Measurements from ENCODE around the gene SNRNP70.

SNRNP70 gene

DNA sequence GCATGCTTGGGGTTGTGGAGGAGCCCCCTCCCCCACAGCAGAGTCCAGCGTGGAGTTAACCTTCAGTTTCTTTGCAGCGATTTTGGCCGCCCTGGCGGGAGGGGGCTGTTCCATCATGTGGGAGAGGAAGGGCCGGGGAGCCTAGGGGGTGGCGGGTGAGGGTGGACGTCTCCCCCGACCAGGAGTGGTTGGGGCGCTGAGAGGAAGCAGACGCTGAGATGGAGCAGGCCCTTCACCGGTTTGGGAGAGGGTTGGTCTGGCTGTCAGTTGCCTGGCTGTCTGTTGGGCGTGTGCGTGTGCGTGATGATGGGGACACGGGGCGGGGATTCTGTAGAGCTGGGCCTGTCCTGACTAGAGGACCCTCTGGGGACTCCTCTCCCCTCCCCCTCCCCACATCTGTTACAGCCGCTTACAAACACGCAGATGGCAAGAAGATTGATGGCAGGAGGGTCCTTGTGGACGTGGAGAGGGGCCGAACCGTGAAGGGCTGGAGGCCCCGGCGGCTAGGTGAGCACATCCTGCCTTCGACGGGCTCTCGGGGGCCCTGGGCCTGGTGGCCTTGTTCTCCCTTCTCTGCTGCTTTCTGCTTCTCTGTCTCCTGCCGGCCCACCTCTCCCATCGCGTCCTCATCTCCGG, 19.1 kb downstream of the SNRNP70 start:
- peaks cover 96% of the 10 kb centered on the region for H3K36me3 ChIP-seq (ENCODE audit: control insufficient read depth, insufficient read depth, low read length)
- H3K9me3 ChIP-seq (ENCODE audit: control insufficient read depth, insufficient read depth, low read depth, low read length): no peaks in the 10 kb centered on the region
- H3K9ac ChIP-seq (ENCODE audit: low read length): no peak overlapping the region
- no peaks in the 10 kb centered on the region for H3K27me3 ChIP-seq (ENCODE audit: control insufficient read depth, insufficient read depth, low read length)
- no peak overlapping the region for H3K27ac ChIP-seq (ENCODE audit: low read depth, low read length)
- no peak overlapping the region for H3K4me3 ChIP-seq (ENCODE audit: low read depth, low read length)
- peaks cover 8% of the 10 kb centered on the region; the same call in 1 of the 2 replicates for H3K4me1 ChIP-seq (ENCODE audit: control insufficient read depth, insufficient read depth, low read length)

DNA sequence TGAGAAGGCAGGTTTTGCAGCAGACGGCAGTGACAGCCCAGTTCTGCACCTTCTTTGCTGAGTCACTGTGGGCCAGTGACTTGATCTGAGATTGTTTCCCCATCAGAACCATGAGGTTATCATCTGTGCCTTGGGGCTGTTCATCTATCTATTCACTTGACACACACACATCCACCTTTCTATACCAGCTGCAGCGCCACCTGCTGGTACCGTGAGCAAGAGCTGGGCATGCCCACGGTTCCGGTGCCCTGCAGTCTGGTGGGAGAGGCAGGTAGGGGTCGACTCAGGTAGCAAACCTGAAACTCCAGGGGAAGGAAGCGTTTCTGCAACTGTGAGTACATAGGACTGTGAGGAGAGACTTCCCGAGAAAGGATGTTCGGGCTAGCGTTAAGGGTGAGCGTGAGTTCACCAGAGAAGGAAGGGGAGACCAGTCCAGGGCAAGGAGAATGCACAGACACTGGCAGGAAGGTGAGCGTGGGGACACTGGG, 21.4 kb downstream of the SNRNP70 start:
- H3K4me3 ChIP-seq (ENCODE audit: low read depth, low read length): no peak overlapping the region
- no peaks in the 10 kb centered on the region for H3K9me3 ChIP-seq (ENCODE audit: control insufficient read depth, insufficient read depth, low read depth, low read length)
- H3K27ac ChIP-seq (ENCODE audit: low read depth, low read length): no peak overlapping the region
- no peaks in the 10 kb centered on the region for H3K27me3 ChIP-seq (ENCODE audit: control insufficient read depth, insufficient read depth, low read length)
- H3K4me1 ChIP-seq (ENCODE audit: control insufficient read depth, insufficient read depth, low read length): 0 out of 2 replicates have a peak, but pooled peaks cover 8% of the 10 kb centered on the region
- peaks cover 81% of the 10 kb centered on the region for H3K36me3 ChIP-seq (ENCODE audit: control insufficient read depth, insufficient read depth, low read length)
- no peak overlapping the region for H3K9ac ChIP-seq (ENCODE audit: low read length)

DNA sequence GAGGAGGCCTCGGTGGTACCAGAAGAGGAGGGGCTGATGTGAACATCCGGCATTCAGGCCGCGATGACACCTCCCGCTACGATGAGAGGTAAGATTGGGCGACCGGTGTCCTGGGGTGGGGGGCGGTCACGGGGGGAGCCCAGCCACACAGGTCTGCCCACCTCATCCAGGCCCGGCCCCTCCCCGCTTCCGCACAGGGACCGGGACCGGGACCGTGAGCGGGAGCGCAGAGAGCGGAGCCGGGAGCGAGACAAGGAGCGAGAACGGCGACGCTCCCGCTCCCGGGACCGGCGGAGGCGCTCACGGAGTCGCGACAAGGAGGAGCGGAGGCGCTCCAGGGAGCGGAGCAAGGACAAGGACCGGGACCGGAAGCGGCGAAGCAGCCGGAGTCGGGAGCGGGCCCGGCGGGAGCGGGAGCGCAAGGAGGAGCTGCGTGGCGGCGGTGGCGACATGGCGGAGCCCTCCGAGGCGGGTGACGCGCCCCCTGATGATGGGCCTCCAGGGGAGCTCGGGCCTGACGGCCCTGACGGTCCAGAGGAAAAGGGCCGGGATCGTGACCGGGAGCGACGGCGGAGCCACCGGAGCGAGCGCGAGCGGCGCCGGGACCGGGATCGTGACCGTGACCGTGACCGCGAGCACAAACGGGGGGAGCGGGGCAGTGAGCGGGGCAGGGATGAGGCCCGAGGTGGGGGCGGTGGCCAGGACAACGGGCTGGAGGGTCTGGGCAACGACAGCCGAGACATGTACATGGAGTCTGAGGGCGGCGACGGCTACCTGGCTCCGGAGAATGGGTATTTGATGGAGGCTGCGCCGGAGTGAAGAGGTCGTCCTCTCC, 22.6 kb downstream of the SNRNP70 start:
- Histone ChIP-seq H3K9ac (ENCODE audit: low read length) (no peak overlapping the region), H3K27me3 (ENCODE audit: control insufficient read depth, insufficient read depth, low read length) (no peaks in the 10 kb centered on the region), H3K4me3 (ENCODE audit: low read depth, low read length) (no peak overlapping the region), H3K36me3 (ENCODE audit: control insufficient read depth, insufficient read depth, low read length) (peaks cover 72% of the 10 kb centered on the region), H3K27ac (ENCODE audit: low read depth, low read length) (no peak overlapping the region), H3K9me3 (ENCODE audit: control insufficient read depth, insufficient read depth, low read depth, low read length) (no peaks in the 10 kb centered on the region), H3K4me1 (ENCODE audit: control insufficient read depth, insufficient read depth, low read length) (0 out of 2 replicates have a peak, but pooled peaks cover 8% of the 10 kb centered on the region)

DNA sequence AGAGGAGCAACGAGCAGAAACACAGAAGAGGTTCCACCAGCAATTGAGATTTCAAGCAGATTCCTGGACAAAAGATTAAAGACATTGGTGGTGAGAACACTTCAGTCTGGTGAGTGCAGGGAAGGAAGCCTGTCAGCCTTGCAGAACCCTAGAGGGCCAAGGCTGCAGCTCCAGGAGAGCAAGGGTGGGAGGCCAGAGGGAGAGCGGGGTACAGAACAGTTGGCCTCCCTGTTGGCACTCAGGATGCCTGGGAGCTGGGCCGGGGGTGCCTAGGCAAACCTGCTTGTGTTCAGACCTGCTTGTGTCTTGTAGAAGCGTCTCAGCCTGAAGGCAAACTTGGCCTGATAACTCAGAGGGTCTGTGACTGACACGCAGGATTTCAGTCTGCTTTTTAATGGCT, 23.8 kb downstream of the SNRNP70 start:
- H3K9ac ChIP-seq (ENCODE audit: low read length): no peak overlapping the region
- no peaks in the 10 kb centered on the region for H3K9me3 ChIP-seq (ENCODE audit: control insufficient read depth, insufficient read depth, low read depth, low read length)
- H3K4me3 ChIP-seq (ENCODE audit: low read depth, low read length): no peak overlapping the region
- no peaks in the 10 kb centered on the region for H3K27me3 ChIP-seq (ENCODE audit: control insufficient read depth, insufficient read depth, low read length)
- H3K36me3 ChIP-seq (ENCODE audit: control insufficient read depth, insufficient read depth, low read length): peaks cover 59% of the 10 kb centered on the region
- no peak overlapping the region for H3K27ac ChIP-seq (ENCODE audit: low read depth, low read length)
- peaks cover 12% of the 10 kb centered on the region; the same call in 1 of the 2 replicates for H3K4me1 ChIP-seq (ENCODE audit: control insufficient read depth, insufficient read depth, low read length)

DNA sequence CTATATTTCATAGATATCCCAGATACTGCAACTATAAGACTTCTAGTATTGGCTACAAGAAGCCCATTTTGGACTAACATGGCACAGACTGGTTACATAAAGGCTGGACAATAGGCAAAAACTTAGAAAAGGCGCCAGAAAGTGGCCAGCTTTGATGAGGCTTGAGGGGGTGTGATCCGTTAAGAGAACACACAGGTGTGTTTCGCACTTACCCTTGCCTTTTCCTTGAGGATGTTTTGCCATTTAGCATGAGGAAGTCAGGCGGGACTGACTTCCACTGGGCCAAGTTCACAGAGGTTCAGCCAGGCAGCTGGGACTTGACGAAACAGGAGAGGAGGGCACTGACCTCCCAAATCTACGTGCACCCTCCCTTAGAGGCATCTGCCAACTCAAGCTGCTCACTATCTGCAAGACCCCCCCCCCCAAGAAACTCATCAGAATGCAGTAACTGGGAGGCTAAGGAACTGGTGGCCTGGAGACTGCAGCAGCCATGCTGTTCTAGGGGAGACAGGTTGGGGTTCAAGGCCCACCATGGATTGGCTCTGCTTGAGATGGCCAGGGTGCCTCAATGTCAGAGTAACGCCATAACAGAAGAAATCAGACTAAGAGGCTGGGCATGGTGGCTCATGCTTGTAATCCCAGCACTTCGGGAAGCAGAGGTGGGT, 24.4 kb downstream of the SNRNP70 start:
- Histone ChIP-seq H3K4me1 (ENCODE audit: control insufficient read depth, insufficient read depth, low read length) (peaks cover 12% of the 10 kb centered on the region; the same call in 1 of the 2 replicates), H3K9me3 (ENCODE audit: control insufficient read depth, insufficient read depth, low read depth, low read length) (no peaks in the 10 kb centered on the region), H3K4me3 (ENCODE audit: low read depth, low read length) (no peak overlapping the region), H3K27ac (ENCODE audit: low read depth, low read length) (no peak overlapping the region), H3K36me3 (ENCODE audit: control insufficient read depth, insufficient read depth, low read length) (peaks cover 53% of the 10 kb centered on the region), H3K9ac (ENCODE audit: low read length) (no peak overlapping the region), H3K27me3 (ENCODE audit: control insufficient read depth, insufficient read depth, low read length) (no peaks in the 10 kb centered on the region)

DNA sequence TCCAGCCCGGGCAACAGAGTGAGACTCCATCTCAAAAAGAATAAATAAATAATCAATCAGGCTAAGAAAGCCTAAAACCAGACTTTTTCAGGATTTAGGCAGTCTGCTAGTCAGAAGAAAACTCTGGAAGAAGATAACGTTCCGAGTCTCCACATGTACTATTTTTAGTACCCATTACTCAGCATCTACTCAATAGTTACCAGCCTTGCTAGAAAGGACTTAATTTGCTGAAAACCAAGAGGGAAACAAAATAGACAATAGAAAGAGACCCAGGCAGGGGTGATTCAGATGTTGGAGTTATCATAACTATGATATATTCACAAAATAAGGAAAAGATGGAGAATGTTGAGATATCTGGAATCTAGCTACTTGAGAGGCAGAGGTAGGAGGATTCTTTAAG, 25.3 kb downstream of the SNRNP70 start:
- Histone ChIP-seq H3K9ac (ENCODE audit: low read length) (no peak overlapping the region), H3K4me1 (ENCODE audit: control insufficient read depth, insufficient read depth, low read length) (peaks cover 16% of the 10 kb centered on the region; the same call in 1 of the 2 replicates), H3K27me3 (ENCODE audit: control insufficient read depth, insufficient read depth, low read length) (peaks cover 6% of the 10 kb centered on the region), H3K27ac (ENCODE audit: low read depth, low read length) (no peak overlapping the region), H3K4me3 (ENCODE audit: low read depth, low read length) (no peak overlapping the region), H3K36me3 (ENCODE audit: control insufficient read depth, insufficient read depth, low read length) (peaks cover 44% of the 10 kb centered on the region), H3K9me3 (ENCODE audit: control insufficient read depth, insufficient read depth, low read depth, low read length) (no peaks in the 10 kb centered on the region)

DNA sequence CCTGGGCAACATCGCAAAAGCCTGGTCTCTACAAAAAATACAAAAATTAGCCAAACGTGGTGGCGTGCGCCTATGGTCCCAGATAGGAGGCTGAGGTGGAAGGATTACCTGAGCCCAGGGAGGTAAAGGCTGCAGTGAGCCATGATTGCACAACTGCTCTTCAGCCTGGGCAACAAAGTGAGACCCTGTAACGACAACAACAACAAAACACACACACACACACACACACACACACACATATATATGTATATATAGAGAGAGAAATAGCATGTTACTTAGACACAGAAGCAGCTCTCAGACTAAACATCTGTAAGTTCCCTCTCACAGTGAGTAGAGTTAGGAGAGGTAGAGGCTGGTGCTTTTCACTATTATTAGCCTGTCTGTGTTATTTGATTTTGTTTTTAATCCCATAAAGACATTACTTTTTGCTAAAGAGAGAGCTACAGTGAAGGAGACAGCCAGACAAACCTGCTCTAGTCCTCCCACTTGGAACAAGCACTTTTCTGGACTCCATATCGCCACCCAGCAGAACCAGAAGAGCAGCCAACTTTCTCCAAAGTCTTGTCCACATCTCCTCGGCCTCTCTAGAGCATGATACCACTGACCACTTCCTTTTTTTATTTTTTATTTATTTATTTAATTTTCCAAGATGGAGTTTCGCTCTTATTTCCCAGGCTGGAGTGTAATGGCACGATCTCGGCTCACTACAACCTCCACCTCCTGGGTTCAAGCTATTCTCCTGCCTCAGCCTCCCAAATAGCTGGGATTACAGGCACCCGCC, 26.2 kb downstream of the SNRNP70 start:
- H3K27me3 ChIP-seq (ENCODE audit: control insufficient read depth, insufficient read depth, low read length): peaks cover 6% of the 10 kb centered on the region
- peaks cover 16% of the 10 kb centered on the region; the same call in 1 of the 2 replicates for H3K4me1 ChIP-seq (ENCODE audit: control insufficient read depth, insufficient read depth, low read length)
- H3K4me3 ChIP-seq (ENCODE audit: low read depth, low read length): no peak overlapping the region
- H3K9me3 ChIP-seq (ENCODE audit: control insufficient read depth, insufficient read depth, low read depth, low read length): no peaks in the 10 kb centered on the region
- H3K27ac ChIP-seq (ENCODE audit: low read depth, low read length): no peak overlapping the region
- peaks cover 36% of the 10 kb centered on the region for H3K36me3 ChIP-seq (ENCODE audit: control insufficient read depth, insufficient read depth, low read length)
- H3K9ac ChIP-seq (ENCODE audit: low read length): no peak overlapping the region

DNA sequence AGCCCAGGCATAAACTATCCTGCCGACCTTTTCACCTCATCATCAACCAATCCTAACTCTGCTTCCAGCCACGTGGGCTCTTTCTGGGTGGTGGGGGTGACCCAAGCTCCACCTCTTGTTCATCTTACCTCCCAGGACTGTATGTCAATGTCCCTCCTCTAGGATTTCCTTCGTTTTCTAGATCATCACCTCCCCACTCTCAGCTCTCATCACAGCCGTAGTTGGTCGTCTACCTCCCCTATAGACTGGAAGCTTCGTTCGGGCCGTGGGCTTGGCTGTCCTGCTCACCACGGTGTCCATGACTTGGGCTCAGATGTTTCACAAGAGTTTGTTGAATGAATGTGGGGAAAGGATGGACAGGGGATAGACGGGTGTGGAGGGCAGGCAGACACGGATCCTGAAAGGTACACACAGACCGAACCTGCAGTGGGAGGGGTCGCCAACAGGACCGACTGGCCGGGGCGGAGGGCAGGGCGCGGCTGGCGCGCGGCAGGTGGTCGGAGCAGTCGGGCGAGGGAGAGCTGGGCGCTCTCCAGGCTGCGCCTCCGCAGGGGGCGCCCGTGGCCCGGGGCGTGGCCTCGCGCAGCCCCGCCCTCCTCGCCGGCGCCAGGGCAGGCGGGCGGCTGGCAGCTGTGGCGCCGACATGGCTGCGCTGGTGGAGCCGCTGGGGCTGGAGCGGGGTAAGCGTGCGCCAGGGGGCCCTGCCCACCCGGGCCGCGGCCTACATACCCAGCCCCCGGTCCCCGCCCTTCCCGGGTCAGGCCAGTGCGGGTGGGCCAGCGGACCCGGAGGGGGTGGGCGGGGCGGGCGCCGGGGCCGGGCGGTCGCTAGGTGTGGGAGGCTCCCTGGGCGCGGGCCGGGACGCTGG, 28.7 kb downstream of the SNRNP70 start, which contains the start of gene LIN7B:
LIN7B (plus strand) TSS at position 609 of the 868 bp plus-strand sequence; CDS start at position 644, 35 bp downstream.
- Histone ChIP-seq H3K4me3 (ENCODE audit: low read depth, low read length) (peak within 1 kb of the TSS; percentile 71), H3K4me1 (ENCODE audit: control insufficient read depth, insufficient read depth, low read length) (peaks cover 19% of the 10 kb centered on the region; the same call in 1 of the 2 replicates), H3K27me3 (ENCODE audit: control insufficient read depth, insufficient read depth, low read length) (peaks cover 6% of the 10 kb centered on the region), H3K9ac (ENCODE audit: low read length) (peak within 1 kb of the TSS; percentile 79), H3K36me3 (ENCODE audit: control insufficient read depth, insufficient read depth, low read length) (peaks cover 10% of the 10 kb centered on the region), H3K9me3 (ENCODE audit: control insufficient read depth, insufficient read depth, low read depth, low read length) (no peaks in the 10 kb centered on the region), H3K27ac (ENCODE audit: low read depth, low read length) (no peak within 1 kb of the TSS)

DNA sequence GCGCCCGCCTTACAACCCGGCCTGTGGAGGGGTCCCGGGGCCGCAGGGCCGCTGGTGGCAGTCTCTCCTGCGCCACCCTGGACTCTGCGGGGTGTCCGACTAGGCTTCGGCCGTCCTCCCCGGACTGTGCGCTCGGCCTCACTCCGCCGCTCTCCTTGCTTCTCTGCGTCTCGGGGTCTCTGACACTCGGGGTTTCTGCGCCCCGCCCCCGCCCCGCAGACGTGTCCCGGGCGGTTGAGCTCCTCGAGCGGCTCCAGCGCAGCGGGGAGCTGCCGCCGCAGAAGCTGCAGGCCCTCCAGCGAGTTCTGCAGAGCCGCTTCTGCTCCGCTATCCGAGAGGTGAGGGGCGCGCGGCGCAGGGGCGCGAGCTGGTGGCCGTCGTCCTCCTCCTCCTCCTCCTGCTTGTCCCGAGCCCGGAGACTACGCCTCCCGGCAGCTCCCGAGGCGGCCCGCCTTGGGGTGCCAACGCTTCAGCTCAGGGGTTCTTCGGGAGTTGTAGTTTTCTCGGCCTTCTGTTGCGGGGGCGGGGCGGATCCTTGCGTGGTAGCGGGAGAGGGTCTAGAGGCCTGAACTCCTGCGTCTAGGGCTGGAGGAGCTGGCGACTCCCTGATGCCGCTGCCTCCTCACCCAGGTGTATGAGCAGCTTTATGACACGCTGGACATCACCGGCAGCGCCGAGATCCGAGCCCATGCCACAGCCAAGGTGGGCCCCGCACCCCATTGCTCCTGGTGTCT, 29.5 kb downstream of the SNRNP70 start:
- H3K27me3 ChIP-seq (ENCODE audit: control insufficient read depth, insufficient read depth, low read length): peaks cover 11% of the 10 kb centered on the region
- no peaks in the 10 kb centered on the region for H3K9me3 ChIP-seq (ENCODE audit: control insufficient read depth, insufficient read depth, low read depth, low read length)
- peak overlapping the region; percentile 71 for H3K4me3 ChIP-seq (ENCODE audit: low read depth, low read length)
- H3K4me1 ChIP-seq (ENCODE audit: control insufficient read depth, insufficient read depth, low read length): peaks cover 19% of the 10 kb centered on the region; the same call in 1 of the 2 replicates
- peak overlapping the region; percentile 79 for H3K9ac ChIP-seq (ENCODE audit: low read length)
- no peak overlapping the region for H3K27ac ChIP-seq (ENCODE audit: low read depth, low read length)
- H3K36me3 ChIP-seq (ENCODE audit: control insufficient read depth, insufficient read depth, low read length): 0 out of 2 replicates have a peak, but pooled peaks cover 2% of the 10 kb centered on the region

Data from HUES6 (cell line).